DMS114 treated with DMSO at 0.1 percent for 48 hours (cell line): Measurements from ENCODE around the gene CLEC10A.
A peak's percentile ranks its signal among the peaks of the same experiment; 100 is the strongest.
"Not testable (repeated sequence)": the region's sequence is repeated elsewhere in the genome, so short reads cannot be mapped to it uniquely, and the experiment has no call there.

Experiments used
- DNase-seq: peaks from one replicate; lab custom pipeline; 2025; ENCODE audit not compliant: unreplicated experiment; lab: John Stamatoyannopoulos, UW

Gene CLEC10A

GRCh38 chr17:7077911-7078546, 2.0 kb downstream of the CLEC10A start:
- DNase-seq: no peak

- DNase-seq: no peak
These were observed 5.1 kb downstream of the CLEC10A start for GRCh38 chr17:7074931-7075330.

- no peak for DNase-seq
These were observed 7.6 kb downstream of the CLEC10A start for GRCh38 chr17:7072406-7072805.

GRCh38 chr17:7070712-7071111, 9.3 kb downstream of the CLEC10A start:
- DNase-seq: no peak

- no peak for DNase-seq
These were observed 11.8 kb downstream of the CLEC10A start for GRCh38 chr17:7068268-7068667.

- DNase-seq: no peak
These were observed 12.9 kb downstream of the CLEC10A start for GRCh38 chr17:7067198-7067597.

- DNase-seq: no peak
These were observed 15.8 kb downstream of the CLEC10A start for GRCh38 chr17:7064261-7064660.

- no peak for DNase-seq
These were observed 16.4 kb downstream of the CLEC10A start for GRCh38 chr17:7063518-7064094.

GRCh38 chr17:7060165-7060891, 19.7 kb downstream of the CLEC10A start:
- DNase-seq: no peak

- no peak for DNase-seq
These were observed 21.1 kb downstream of the CLEC10A start for GRCh38 chr17:7058831-7059447.

GRCh38 chr17:7056386-7056785, 23.7 kb downstream of the CLEC10A start:
- DNase-seq: no peak

- not testable (repeated sequence) for DNase-seq
These were observed 29.5 kb downstream of the CLEC10A start for GRCh38 chr17:7050583-7050982.

GRCh38 chr17:7048968-7049367, 31.1 kb downstream of the CLEC10A start:
- DNase-seq: no peak

GRCh38 chr17:7047566-7047965, 32.5 kb downstream of the CLEC10A start:
- DNase-seq: no peak

GRCh38 chr17:7046725-7047397, 33.2 kb downstream of the CLEC10A start:
- DNase-seq: not testable (repeated sequence)

- DNase-seq: no peak
These were observed 33.8 kb downstream of the CLEC10A start for GRCh38 chr17:7046127-7046724.

GRCh38 chr17:7045492-7046126, 34.4 kb downstream of the CLEC10A start:
- peak; percentile 54 for DNase-seq

- DNase-seq: no peak
These were observed 36.4 kb downstream of the CLEC10A start, which contains the start of gene SLC16A11 for GRCh38 chr17:7043497-7044198. Gene SLC16A11, minus strand, starts transcription at chr17:7044092. Its CDS starts 579 bp downstream, at chr17:7043513.

GRCh38 chr17:7043182-7043496, 36.9 kb downstream of the CLEC10A start:
- DNase-seq: no peak
